Measurements from ENCODE around the gene SESTD1.
A peak's percentile ranks its signal among the peaks of the same experiment; 100 is the strongest.
"Not testable (repeated sequence)": the region's sequence is repeated elsewhere in the genome, so short reads cannot be mapped to it uniquely, and the experiment has no call there.

SESTD1 gene

GRCh38 chr2:179106342-179106675, 158.3 kb downstream of the SESTD1 start:
- no peak for DNase-seq (ENCODE audit: low read depth)

- DNase-seq (ENCODE audit: low read depth) = peak; percentile 67
These were observed 159.9 kb downstream of the SESTD1 start for GRCh38 chr2:179104736-179105135.

GRCh38 chr2:179098080-179098689, 166.4 kb downstream of the SESTD1 start:
- no peak for DNase-seq (ENCODE audit: low read depth)

GRCh38 chr2:179097131-179097530, 167.5 kb downstream of the SESTD1 start:
- no peak for DNase-seq (ENCODE audit: low read depth)

GRCh38 chr2:179096090-179096489, 168.5 kb downstream of the SESTD1 start:
- DNase-seq (ENCODE audit: low read depth) = no peak

GRCh38 chr2:179092912-179093311, 171.7 kb downstream of the SESTD1 start:
- not testable (repeated sequence) for DNase-seq (ENCODE audit: low read depth)

GRCh38 chr2:179082697-179083096, 181.9 kb downstream of the SESTD1 start:
- DNase-seq (ENCODE audit: low read depth) = no peak

GRCh38 chr2:179081954-179082353, 182.7 kb downstream of the SESTD1 start:
- DNase-seq (ENCODE audit: low read depth) = no peak

- DNase-seq (ENCODE audit: low read depth) = no peak
These were observed 192.1 kb downstream of the SESTD1 start for GRCh38 chr2:179072527-179072926.

GRCh38 chr2:179071810-179072355, 192.7 kb downstream of the SESTD1 start:
- no peak for DNase-seq (ENCODE audit: low read depth)

GRCh38 chr2:179070895-179071294, 193.7 kb downstream of the SESTD1 start:
- DNase-seq (ENCODE audit: low read depth) = no peak

GRCh38 chr2:179069685-179070084, 194.9 kb downstream of the SESTD1 start:
- no peak for DNase-seq (ENCODE audit: low read depth)

- DNase-seq (ENCODE audit: low read depth) = no peak
These were observed 195.5 kb downstream of the SESTD1 start for GRCh38 chr2:179068991-179069643.

GRCh38 chr2:179059026-179059700, 205.5 kb downstream of the SESTD1 start:
- no peak for DNase-seq (ENCODE audit: low read depth)

GRCh38 chr2:179057737-179058136, 206.9 kb downstream of the SESTD1 start:
- no peak for DNase-seq (ENCODE audit: low read depth)

GRCh38 chr2:179053568-179053967, 211.1 kb downstream of the SESTD1 start:
- not testable (repeated sequence) for DNase-seq (ENCODE audit: low read depth)
